CD14-positive monocyte (primary cell): Measurements from ENCODE around the gene VAV2. TPM values are rescaled to one million over a fixed set of nuclear protein-coding genes. Genes with fewer than 3 reads are reported as not detected.
A peak's percentile ranks its signal among the peaks of the same experiment; 100 is the strongest.

Experiments used
- DNase-seq, 3 donors: peaks; one replicate each; pipeline ENCODE4 v3.0.0-alpha.2; 2011 to 2022
- H2AFZ ChIP-seq: 2 replicates; pipeline ENCODE4 v1.6.0; 2012; ENCODE audit warnings: mild to moderate bottlenecking, low read depth, low read length, inconsistent platforms; ENCODE audit not compliant: insufficient read depth, poor library complexity, severe bottlenecking
- H3K27ac ChIP-seq, 2 donors: 1 replicate in 1 of 2; 2 replicates in 1 of 2; pipeline ENCODE4 v1.5.1; 2012 to 2013; ENCODE audit warnings: low read length in 2 of 2, control low read depth in 1 of 2, inconsistent platforms in 1 of 2, low read depth in 1 of 2, mild to moderate bottlenecking in 1 of 2
- H3K27me3 ChIP-seq, 2 donors: one replicate each; pipeline versions ENCODE4 v1.6.0 to v1.6.1; 2011 to 2013; ENCODE audit warnings: low read length in 2 of 2; ENCODE audit not compliant: control insufficient read depth in 2 of 2, insufficient read depth in 2 of 2
- H3K36me3 ChIP-seq, 2 donors: replicated peaks in 1 of 2; 1 replicate in 1 of 2; 2 replicates in 1 of 2; pipeline versions ENCODE4 v1.5.1 to v1.6.1; 2012 to 2013; ENCODE audit warnings: low read length in 2 of 2, control low read depth in 1 of 2, inconsistent platforms in 1 of 2, mild to moderate bottlenecking in 1 of 2; ENCODE audit not compliant: insufficient read depth in 2 of 2, control insufficient read depth in 1 of 2
- H3K4me1 ChIP-seq, 2 donors: 1 replicate in 1 of 2; 2 replicates in 1 of 2; pipeline versions ENCODE4 v1.5.1 to v1.6.1; 2012 to 2013; ENCODE audit warnings: low read length in 2 of 2, control low read depth in 1 of 2, inconsistent platforms in 1 of 2, mild to moderate bottlenecking in 1 of 2, moderate library complexity in 1 of 2; ENCODE audit not compliant: insufficient read depth in 2 of 2, control insufficient read depth in 1 of 2
- H3K4me2 ChIP-seq: replicated peaks from 2 replicates; pipeline ENCODE3; 2012; ENCODE audit warnings: low read length, moderate library complexity, mild to moderate bottlenecking; ENCODE audit not compliant: poor library complexity, severe bottlenecking; ENCODE audit errors: extremely low read depth
- H3K4me3 ChIP-seq, 3 experiments: fragments of 200-600 bp in 1 of 3; sonication (generic) in 1 of 3; replicated peaks in 1 of 3; 1 replicate in 2 of 3; 2 replicates in 1 of 3; pipeline ENCODE4 v1.5.1; 2011 to 2013; ENCODE audit warnings: low read length in 3 of 3, mild to moderate bottlenecking in 3 of 3, control low read depth in 2 of 3, low read depth in 2 of 3, inconsistent platforms in 1 of 3, moderate library complexity in 1 of 3
- H3K79me2 ChIP-seq: 2 replicates; pipeline ENCODE4 v1.6.0; 2012; ENCODE audit warnings: mild to moderate bottlenecking, control low read depth, inconsistent platforms, low read length, moderate library complexity; ENCODE audit not compliant: insufficient read depth
- H3K9ac ChIP-seq: 2 replicates; pipeline ENCODE4 v1.6.0; 2017; ENCODE audit warnings: low read length, mild to moderate bottlenecking; ENCODE audit not compliant: insufficient read depth, poor library complexity, severe bottlenecking
- H3K9me3 ChIP-seq, 2 donors: replicated peaks in 1 of 2; 1 replicate in 1 of 2; 2 replicates in 1 of 2; pipeline versions ENCODE4 v1.5.1 to v1.6.1; 2012 to 2013; ENCODE audit warnings: low read length in 2 of 2, control low read depth in 1 of 2; ENCODE audit not compliant: control insufficient read depth in 1 of 2, insufficient read depth in 1 of 2
- H4K20me1 ChIP-seq: 2 replicates; pipeline ENCODE4 v1.6.0; 2012; ENCODE audit warnings: mild to moderate bottlenecking, low read length, control low read depth, moderate library complexity; ENCODE audit not compliant: insufficient read depth
- H3K27ac Mint-ChIP-seq, 7 donors: one replicate each; pipeline ENCODE4 v1.8.0; 2020; ENCODE audit warnings: mild to moderate bottlenecking in 7 of 7, mixed read lengths in 7 of 7, moderate library complexity in 6 of 7, inconsistent platforms in 2 of 7
- H3K27me3 Mint-ChIP-seq, 3 donors: one replicate each; pipeline ENCODE4 v1.8.0; 2021 to 2022; ENCODE audit warnings: low read depth in 3 of 3, mild to moderate bottlenecking in 3 of 3, mixed read lengths in 3 of 3, moderate library complexity in 3 of 3, inconsistent platforms in 1 of 3
- H3K36me3 Mint-ChIP-seq, 2 donors: one replicate each; pipeline ENCODE4 v1.8.0; 2020; ENCODE audit warnings: mixed read lengths in 2 of 2, inconsistent platforms in 1 of 2, mild to moderate bottlenecking in 1 of 2
- H3K4me1 Mint-ChIP-seq: one replicate; pipeline ENCODE4 v1.8.0; 2020; ENCODE audit warnings: mild to moderate bottlenecking, mixed read lengths
- H3K4me3 Mint-ChIP-seq, 2 donors: one replicate each; pipeline ENCODE4 v1.8.0; 2020; ENCODE audit warnings: mild to moderate bottlenecking in 2 of 2, mixed read lengths in 2 of 2, moderate library complexity in 1 of 2
- H3K9me3 Mint-ChIP-seq, 7 donors: one replicate each; pipeline ENCODE4 v1.8.0; 2020 to 2022; ENCODE audit warnings: mixed read lengths in 7 of 7, mild to moderate bottlenecking in 6 of 7, moderate library complexity in 6 of 7, inconsistent platforms in 2 of 7
- WGBS: methylation state at CpG from one replicate; pipeline ENCODE4 v1.1.5; 2013; ENCODE audit warnings: missing lambda C conversion rate; ENCODE audit not compliant: insufficient coverage; 5-methylcytosine and 5-hydroxymethylcytosine counted together
- intact Hi-C, 2 donors: fragments of 100-400 bp; cut with micrococcal nuclease; formaldehyde crosslinking; loops; one replicate each; pipeline versions ENCODE4 v1.15.0 to v1.15.1; 2023
- polyA plus RNA-seq, 3 donors: library from polyadenylated mRNA; depleted of rRNA in 1 of 3; unstranded in 2 of 3; stranded (reverse) in 1 of 3; fragments of 300-500 nt in 2 of 3; fragments of >200 nt in 1 of 3; fragmentation: Illumina TruSeq in 2 of 3; gene quantifications; 1 replicate in 2 of 3; 2 replicates in 1 of 3; pipeline ENCODE4 v1.2.3, GENCODE V29; 2012 to 2021
- TF ChIP-seq, protein P1 (sequence below): fragments of 200-600 bp; IDR thresholded peaks from one replicate; pipeline ENCODE4 v1.8.0; 2022; ENCODE audit warnings: antibody characterized with exemption, mild to moderate bottlenecking

Gene VAV2
- polyA plus RNA-seq, 3 donors = 2.3 to 13.6 (median 2.3) TPM

DNA sequence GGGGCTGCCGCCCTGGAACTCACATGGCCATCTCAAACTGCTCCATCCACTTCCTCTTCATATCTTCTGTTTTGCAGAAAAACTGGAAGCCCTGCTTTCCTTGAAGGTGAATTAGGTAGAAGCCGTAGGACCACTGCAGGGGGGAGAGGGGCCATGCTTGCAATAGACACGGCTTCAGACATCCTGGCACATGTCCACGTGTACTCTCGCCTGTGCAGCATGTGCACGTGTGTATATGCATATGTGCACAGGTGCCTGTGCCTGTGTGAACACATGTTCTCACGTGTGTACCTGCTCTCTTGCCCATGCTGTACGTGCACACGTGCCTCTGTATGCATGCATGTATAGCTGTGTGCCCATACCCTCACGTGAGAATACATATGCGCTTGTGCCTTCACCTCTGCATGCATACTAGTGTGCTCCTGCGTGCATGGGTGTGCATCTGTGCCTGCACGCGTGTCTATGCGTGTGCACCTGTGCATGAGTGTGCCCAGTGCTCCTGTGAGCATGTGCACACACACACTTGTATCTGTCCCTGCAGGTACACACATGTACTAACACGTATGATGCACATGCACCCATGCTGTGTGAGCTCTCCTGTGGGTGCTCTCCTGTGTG, 206.3 kb downstream of the VAV2 start:
- 76% methylated on average over 15 of the region's 16 CpGs for WGBS
- H3K27me3 ChIP-seq = no peaks in the 10 kb centered on the region
- intact Hi-C loops = no loop called here
- H2AFZ ChIP-seq = no peak overlapping the region
- H3K36me3 ChIP-seq = peaks cover 7 to 37% of the 10 kb centered on the region in 2 donors
- peak overlapping the region; percentile 64 to 85 for H3K4me3 Mint-ChIP-seq
- peak overlapping the region in 1 of 3 experiments; percentile 69 for H3K4me3 ChIP-seq
- H3K27ac ChIP-seq = peak overlapping the region in 1 of 2 donors; percentile 84
- H3K4me2 ChIP-seq = peak overlapping the region; percentile 81
- DNase-seq = no peak
- peaks cover 0 to 3% (median 0%) of the 10 kb centered on the region in 7 donors for H3K9me3 Mint-ChIP-seq
- H3K4me1 ChIP-seq = peaks cover 55 to 71% of the 10 kb centered on the region in 2 donors
- peaks cover 42 to 59% of the 10 kb centered on the region in 2 donors for H3K36me3 Mint-ChIP-seq
- H3K27me3 Mint-ChIP-seq = peaks cover 2 to 7% (median 5%) of the 10 kb centered on the region in 3 donors
- H3K27ac Mint-ChIP-seq = peak overlapping the region in 6 of 7 donors; percentile 35 to 95 (median 87)
- no peaks in the 10 kb centered on the region for H3K9me3 ChIP-seq
- no peaks in the 10 kb centered on the region for H3K79me2 ChIP-seq
- no peak overlapping the region for H3K9ac ChIP-seq
- peaks cover 71% of the 10 kb centered on the region for H3K4me1 Mint-ChIP-seq
- TF ChIP-seq, protein P1, sequence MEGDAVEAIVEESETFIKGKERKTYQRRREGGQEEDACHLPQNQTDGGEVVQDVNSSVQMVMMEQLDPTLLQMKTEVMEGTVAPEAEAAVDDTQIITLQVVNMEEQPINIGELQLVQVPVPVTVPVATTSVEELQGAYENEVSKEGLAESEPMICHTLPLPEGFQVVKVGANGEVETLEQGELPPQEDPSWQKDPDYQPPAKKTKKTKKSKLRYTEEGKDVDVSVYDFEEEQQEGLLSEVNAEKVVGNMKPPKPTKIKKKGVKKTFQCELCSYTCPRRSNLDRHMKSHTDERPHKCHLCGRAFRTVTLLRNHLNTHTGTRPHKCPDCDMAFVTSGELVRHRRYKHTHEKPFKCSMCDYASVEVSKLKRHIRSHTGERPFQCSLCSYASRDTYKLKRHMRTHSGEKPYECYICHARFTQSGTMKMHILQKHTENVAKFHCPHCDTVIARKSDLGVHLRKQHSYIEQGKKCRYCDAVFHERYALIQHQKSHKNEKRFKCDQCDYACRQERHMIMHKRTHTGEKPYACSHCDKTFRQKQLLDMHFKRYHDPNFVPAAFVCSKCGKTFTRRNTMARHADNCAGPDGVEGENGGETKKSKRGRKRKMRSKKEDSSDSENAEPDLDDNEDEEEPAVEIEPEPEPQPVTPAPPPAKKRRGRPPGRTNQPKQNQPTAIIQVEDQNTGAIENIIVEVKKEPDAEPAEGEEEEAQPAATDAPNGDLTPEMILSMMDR = no peak
- no peaks in the 10 kb centered on the region for H4K20me1 ChIP-seq

DNA sequence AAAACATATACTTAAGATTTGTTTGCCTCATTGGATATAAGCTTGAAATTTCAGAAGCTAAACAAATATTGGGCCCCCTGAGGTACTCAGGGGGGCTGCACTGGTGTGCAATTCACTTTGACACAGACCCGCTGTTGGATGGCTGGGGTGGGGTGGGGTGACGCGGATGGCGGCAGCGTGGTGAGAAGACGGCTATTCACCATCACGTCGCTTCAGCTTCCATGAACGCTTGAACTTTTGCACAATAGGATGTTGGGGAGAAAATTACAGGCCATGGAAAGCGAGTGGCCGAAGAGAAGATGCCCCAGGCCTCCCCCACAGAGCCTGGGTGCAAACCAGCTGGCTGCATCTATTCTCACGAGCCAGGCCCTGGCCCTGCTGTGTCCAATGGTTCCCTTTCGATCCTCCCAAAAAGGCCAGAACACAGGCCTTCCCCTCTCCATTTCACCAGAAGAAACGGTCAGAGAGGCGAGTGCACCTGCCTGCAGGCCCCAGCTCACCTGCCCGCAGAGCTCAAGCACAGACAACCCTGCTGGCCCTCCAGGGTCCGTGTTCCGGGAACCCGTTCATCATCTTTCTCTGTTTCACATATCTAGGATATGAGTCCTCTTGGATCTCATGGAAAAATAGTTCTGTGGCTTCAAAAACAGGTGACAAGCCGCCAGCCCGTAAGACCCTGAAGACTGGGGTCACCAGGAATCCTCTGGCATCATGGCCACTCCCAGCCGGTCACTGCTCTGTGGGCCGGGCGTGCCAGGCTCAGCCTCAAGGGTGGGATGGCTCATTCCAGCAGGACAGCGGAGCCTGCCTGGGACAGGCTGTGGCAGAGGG, 207.2 kb downstream of the VAV2 start:
- TF ChIP-seq, protein P1 = no peak
- no peak overlapping the region for H3K27ac ChIP-seq
- peaks cover 0 to 3% (median 0%) of the 10 kb centered on the region in 7 donors for H3K9me3 Mint-ChIP-seq
- no peaks in the 10 kb centered on the region for H4K20me1 ChIP-seq
- H3K36me3 Mint-ChIP-seq = peaks cover 39 to 57% of the 10 kb centered on the region in 2 donors
- no peak overlapping the region for H2AFZ ChIP-seq
- H3K4me1 ChIP-seq = peaks cover 54 to 64% of the 10 kb centered on the region in 2 donors
- H3K4me3 Mint-ChIP-seq = no peak overlapping the region
- peak overlapping the region in 1 of 3 experiments; percentile 69 for H3K4me3 ChIP-seq
- peak overlapping the region; percentile 81 for H3K4me2 ChIP-seq
- no peaks in the 10 kb centered on the region for H3K79me2 ChIP-seq
- intact Hi-C loops = loop anchor here in 1 of 2 donors (5.0 kb wide), 1 partner anchor 312 kb away; no protein-coding TSS in a partner anchor
- H3K4me1 Mint-ChIP-seq = peaks cover 64% of the 10 kb centered on the region
- H3K9me3 ChIP-seq = no peaks in the 10 kb centered on the region
- DNase-seq = no peak
- no peak overlapping the region for H3K9ac ChIP-seq
- peak overlapping the region in 2 of 7 donors; percentile 3 to 21 for H3K27ac Mint-ChIP-seq
- H3K27me3 Mint-ChIP-seq = peaks cover 2 to 5% (median 4%) of the 10 kb centered on the region in 3 donors
- WGBS = 88% methylated on average over 22 of the region's 25 CpGs
- H3K27me3 ChIP-seq = no peaks in the 10 kb centered on the region
- H3K36me3 ChIP-seq = peaks cover 6 to 41% of the 10 kb centered on the region in 2 donors
